Measurements from ENCODE around the gene TIMP4.

Gene TIMP4

DNA sequence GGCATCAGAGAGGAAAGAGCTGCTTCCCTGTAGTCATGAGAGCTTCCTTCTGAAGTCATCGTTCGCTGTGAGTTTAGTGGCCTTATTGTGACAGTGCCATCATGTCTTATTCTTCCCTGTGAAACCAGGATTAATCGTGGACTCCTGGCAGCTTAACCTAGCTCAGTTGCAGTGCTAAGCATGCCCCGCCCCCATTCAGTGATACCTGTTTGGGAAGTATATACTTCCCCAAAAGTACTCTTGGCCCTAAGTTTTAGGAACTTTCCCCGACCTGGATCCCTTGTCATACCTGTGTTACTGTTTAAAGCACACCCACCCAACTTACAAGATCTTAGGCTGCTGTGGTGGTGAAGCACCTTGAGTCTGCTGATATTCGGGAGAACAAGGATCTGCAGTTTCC, 32.1 kb upstream of the TIMP4 start:
- no peaks in the 10 kb centered on the region; the same call in 1 of the 2 replicates for H3K4me1 ChIP-seq
- no peaks in the 10 kb centered on the region for H3K9me3 ChIP-seq
- no peak overlapping the region for H3K4me3 ChIP-seq
- in situ Hi-C loops (cut with MboI; ENCODE audit: low sequenced_read_pairs) = no loop called here
- no peaks in the 10 kb centered on the region for H3K27me3 ChIP-seq (ENCODE audit: low read depth)
- no peaks in the 10 kb centered on the region for H3K36me3 ChIP-seq (replicated peaks)
- no peak for DNase-seq (ENCODE audit: low spot score in 2 of 2)

DNA sequence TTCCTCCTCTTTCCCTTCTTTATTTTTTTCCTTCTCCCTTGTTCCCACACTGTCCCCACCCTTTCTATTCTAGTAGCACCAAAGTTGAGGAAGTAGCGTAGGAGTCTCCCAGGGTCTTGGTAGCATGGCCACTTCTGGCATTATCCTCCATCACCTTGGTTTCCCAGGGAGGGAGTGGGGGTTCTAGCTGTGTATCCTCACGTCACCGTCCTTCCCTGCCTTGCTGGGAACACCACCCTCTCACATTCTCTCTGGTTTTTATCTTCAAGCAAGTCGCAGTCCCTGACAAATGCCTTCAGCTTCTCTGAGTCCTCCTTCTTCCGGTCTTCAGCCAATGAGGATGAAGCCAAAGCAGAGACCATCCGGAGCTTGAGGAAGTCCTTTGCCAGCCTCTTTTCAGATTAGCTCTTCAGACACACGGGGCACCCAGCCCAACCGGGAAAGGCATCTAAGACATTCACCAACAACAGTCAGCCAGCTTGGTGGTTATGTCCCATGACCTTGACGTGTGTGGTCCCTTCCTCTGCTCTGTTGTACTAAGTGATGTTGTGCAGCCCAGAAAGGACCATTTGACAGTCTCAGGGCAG, 31.6 kb upstream of the TIMP4 start:
- Histone ChIP-seq H3K36me3 (replicated peaks) (no peaks in the 10 kb centered on the region), H3K27me3 (ENCODE audit: low read depth) (no peaks in the 10 kb centered on the region), H3K9me3 (no peaks in the 10 kb centered on the region), H3K4me3 (no peak overlapping the region), H3K4me1 (no peaks in the 10 kb centered on the region; the same call in 1 of the 2 replicates)
- in situ Hi-C loops (cut with MboI; ENCODE audit: low sequenced_read_pairs) = no loop called here
- no peak for DNase-seq (ENCODE audit: low spot score in 2 of 2)

DNA sequence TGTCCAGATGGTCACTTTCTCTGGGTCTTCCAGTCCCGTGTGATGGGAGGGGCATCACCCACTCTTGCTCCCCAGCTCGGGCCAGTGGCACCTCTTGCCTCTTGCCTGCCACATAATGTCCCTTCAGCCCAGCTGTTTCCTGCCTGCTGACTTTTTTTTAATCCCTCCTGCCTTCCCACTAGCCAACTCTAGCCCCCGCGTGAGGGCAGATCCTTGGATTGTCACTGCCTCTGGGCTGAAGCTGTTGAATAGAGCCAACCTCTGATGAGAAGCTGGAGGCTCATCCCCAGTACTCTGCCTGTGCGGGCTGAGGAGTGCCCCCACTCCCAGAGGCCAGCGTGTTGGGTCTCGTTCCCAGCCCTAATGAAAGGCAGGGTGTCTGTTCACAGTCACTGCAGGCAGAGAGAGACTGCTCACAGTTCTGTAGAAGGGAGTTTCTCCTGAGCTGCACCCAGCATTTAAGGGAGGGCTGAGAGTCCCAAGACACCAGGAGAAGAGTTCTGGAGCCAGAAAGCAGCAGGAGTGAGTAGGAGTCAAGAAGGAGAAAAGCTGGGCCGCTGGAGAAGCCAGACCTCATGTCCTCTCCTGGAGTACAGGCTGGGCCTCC, 30.1 kb upstream of the TIMP4 start:
- H3K36me3 ChIP-seq (replicated peaks) = no peaks in the 10 kb centered on the region
- no peak overlapping the region for H3K4me3 ChIP-seq
- no peaks in the 10 kb centered on the region for H3K4me1 ChIP-seq
- in situ Hi-C loops (cut with MboI; ENCODE audit: low sequenced_read_pairs) = no loop called here
- no peaks in the 10 kb centered on the region for H3K27me3 ChIP-seq (ENCODE audit: low read depth)
- no peaks in the 10 kb centered on the region for H3K9me3 ChIP-seq
- no peak for DNase-seq (ENCODE audit: low spot score in 2 of 2)

DNA sequence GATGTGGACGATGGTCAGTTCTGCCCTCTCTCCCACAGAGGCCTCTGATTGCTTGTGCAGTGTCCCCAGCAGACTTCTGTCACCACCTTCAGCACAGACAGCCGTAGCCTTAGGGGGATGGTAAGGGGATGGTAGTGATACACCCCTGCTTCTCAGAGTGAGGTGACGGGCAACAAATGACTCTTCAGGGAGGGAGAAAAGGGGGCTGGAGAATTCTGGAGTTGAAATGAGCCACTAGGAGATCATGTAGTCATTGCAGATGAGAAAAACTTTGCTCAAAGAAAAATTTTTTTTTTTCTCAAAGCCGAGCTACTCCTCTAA, 29.6 kb upstream of the TIMP4 start:
- H3K9me3 ChIP-seq = no peaks in the 10 kb centered on the region
- no peaks in the 10 kb centered on the region for H3K36me3 ChIP-seq (replicated peaks)
- H3K4me1 ChIP-seq = no peaks in the 10 kb centered on the region
- no peak for DNase-seq (ENCODE audit: low spot score in 2 of 2)
- no peak overlapping the region for H3K4me3 ChIP-seq
- H3K27me3 ChIP-seq (ENCODE audit: low read depth) = no peaks in the 10 kb centered on the region
- in situ Hi-C loops (cut with MboI; ENCODE audit: low sequenced_read_pairs) = no loop called here

- no peak for DNase-seq (ENCODE audit: low spot score in 2 of 2)
- no peaks in the 10 kb centered on the region for H3K9me3 ChIP-seq
- no peak overlapping the region for H3K4me3 ChIP-seq
- no peaks in the 10 kb centered on the region for H3K27me3 ChIP-seq (ENCODE audit: low read depth)
- in situ Hi-C loops (cut with MboI; ENCODE audit: low sequenced_read_pairs) = no loop called here
- H3K4me1 ChIP-seq = no peaks in the 10 kb centered on the region
- H3K36me3 ChIP-seq (replicated peaks) = no peaks in the 10 kb centered on the region
These were observed 29.0 kb upstream of the TIMP4 start for GRCh38 chr3:12187448-12188327.

DNA sequence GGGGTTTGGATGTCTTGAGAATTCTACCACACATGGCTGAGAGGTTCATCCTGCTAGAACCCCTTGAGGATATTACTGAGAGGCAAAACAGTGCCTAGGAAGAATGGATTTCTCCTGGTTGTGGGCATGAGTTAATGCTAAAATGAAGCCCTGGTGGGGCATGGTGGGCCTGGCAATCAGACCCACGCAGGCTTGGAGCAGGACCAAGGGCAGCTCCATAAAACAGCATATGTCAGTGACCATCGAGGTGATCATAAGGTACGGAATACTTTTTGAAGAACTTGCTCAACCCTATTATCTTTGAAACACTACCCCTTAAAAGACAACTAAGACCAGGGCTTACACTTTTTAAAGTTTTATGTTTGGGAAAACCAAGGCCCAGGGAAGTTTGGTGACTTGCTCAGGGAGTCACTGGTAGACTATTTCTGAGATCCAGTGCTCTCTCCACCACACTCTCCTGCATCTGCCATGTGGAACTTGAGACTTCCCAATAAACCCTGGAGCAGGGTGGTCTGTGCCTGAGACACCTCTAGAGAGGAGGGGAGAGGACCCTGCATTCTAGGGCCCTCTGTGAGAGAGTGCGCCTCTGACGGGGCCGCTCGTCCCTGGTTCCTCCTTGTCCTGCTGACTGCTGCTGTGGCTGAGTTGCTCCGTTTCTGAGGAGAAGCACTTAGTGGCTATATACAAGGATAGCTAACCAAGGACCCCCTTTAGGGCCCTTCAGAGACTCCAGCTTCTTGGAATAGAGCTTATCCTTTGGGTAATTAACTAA, 28.0 kb upstream of the TIMP4 start:
- H3K9me3 ChIP-seq = no peaks in the 10 kb centered on the region
- no peak for DNase-seq (ENCODE audit: low spot score in 2 of 2)
- in situ Hi-C loops (cut with MboI; ENCODE audit: low sequenced_read_pairs) = no loop called here
- no peak overlapping the region for H3K4me3 ChIP-seq
- no peaks in the 10 kb centered on the region for H3K36me3 ChIP-seq (replicated peaks)
- H3K27me3 ChIP-seq (ENCODE audit: low read depth) = no peaks in the 10 kb centered on the region
- no peaks in the 10 kb centered on the region for H3K4me1 ChIP-seq

GRCh38 chr3:12186046-12186445, 27.3 kb upstream of the TIMP4 start:
- H3K9me3 ChIP-seq = no peaks in the 10 kb centered on the region
- H3K4me1 ChIP-seq = no peaks in the 10 kb centered on the region
- H3K4me3 ChIP-seq = no peak overlapping the region
- in situ Hi-C loops (cut with MboI; ENCODE audit: low sequenced_read_pairs) = no loop called here
- no peak for DNase-seq (ENCODE audit: low spot score in 2 of 2)
- no peaks in the 10 kb centered on the region for H3K27me3 ChIP-seq (ENCODE audit: low read depth)
- H3K36me3 ChIP-seq (replicated peaks) = no peaks in the 10 kb centered on the region

DNA sequence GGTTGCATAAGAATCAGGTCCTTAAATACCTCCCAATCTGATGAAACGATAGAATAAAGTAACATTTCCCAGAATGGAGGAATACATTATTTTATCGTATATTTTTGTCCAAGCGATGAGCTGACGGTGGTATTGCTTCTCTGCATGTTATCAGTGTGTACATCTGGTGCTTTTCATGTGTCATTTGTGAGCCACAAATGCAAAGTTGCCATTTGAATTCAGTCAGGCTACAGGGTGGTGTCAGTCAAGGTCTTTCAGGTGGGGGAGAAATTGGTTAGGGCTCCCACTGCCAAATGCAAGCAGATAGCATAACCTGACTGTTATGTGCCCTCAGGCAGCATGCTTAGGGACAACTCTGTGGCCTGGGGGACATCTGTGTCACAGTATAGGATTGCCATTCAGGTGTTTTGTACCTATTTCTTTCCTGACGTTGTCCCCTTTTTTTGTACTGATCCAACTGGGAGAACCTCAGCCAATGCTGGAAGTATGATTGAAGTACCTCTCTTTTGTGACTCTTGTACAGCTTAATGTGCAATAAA, 26.5 kb upstream of the TIMP4 start:
- in situ Hi-C loops (cut with MboI; ENCODE audit: low sequenced_read_pairs) = no loop called here

GRCh38 chr3:12184541-12184940, 25.8 kb upstream of the TIMP4 start:
- Histone ChIP-seq H3K4me3 (no peak overlapping the region), H3K36me3 (replicated peaks) (no peaks in the 10 kb centered on the region), H3K9me3 (no peaks in the 10 kb centered on the region), H3K4me1 (no peaks in the 10 kb centered on the region), H3K27me3 (ENCODE audit: low read depth) (no peaks in the 10 kb centered on the region)
- DNase-seq (ENCODE audit: low spot score in 2 of 2) = no peak
- in situ Hi-C loops (cut with MboI; ENCODE audit: low sequenced_read_pairs) = no loop called here

More for the DNA sequence above, 26.5 kb upstream of the TIMP4 start:
- Histone ChIP-seq H3K4me3 (no peak overlapping the region), H3K36me3 (replicated peaks) (no peaks in the 10 kb centered on the region), H3K4me1 (no peaks in the 10 kb centered on the region), H3K9me3 (no peaks in the 10 kb centered on the region), H3K27me3 (ENCODE audit: low read depth) (no peaks in the 10 kb centered on the region)
- DNase-seq (ENCODE audit: low spot score in 2 of 2) = no peak

- Histone ChIP-seq H3K4me3 (no peak overlapping the region), H3K27me3 (ENCODE audit: low read depth) (no peaks in the 10 kb centered on the region), H3K4me1 (no peaks in the 10 kb centered on the region), H3K36me3 (replicated peaks) (no peaks in the 10 kb centered on the region), H3K9me3 (no peaks in the 10 kb centered on the region)
- in situ Hi-C loops (cut with MboI; ENCODE audit: low sequenced_read_pairs) = no loop called here
- no peak for DNase-seq (ENCODE audit: low spot score in 2 of 2)
These were observed 24.2 kb upstream of the TIMP4 start for GRCh38 chr3:12182687-12183441.

DNA sequence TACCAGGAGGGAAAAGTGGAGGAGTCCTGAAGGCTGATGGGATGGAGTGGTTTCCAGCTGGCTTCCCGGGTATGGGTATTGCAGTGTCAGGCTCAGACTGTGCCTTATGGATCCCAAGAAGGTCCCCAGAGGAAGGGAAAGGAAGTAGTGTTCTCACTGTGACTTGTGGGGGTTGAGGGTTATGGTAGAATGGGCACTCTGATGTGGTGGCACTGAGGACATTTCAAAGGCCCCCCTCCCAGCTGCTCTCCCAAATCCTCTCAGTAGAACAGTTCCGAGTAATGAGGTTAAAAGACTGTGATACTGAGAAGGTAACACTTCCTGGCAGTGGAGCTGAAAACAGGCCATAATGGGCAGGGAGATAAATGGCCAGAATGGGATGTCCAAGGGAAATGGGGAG, 23.1 kb upstream of the TIMP4 start:
- Histone ChIP-seq H3K27me3 (ENCODE audit: low read depth) (no peaks in the 10 kb centered on the region), H3K36me3 (replicated peaks) (no peaks in the 10 kb centered on the region), H3K4me1 (no peaks in the 10 kb centered on the region), H3K4me3 (no peak overlapping the region), H3K9me3 (no peaks in the 10 kb centered on the region)
- no peak for DNase-seq (ENCODE audit: low spot score in 2 of 2)
- in situ Hi-C loops (cut with MboI; ENCODE audit: low sequenced_read_pairs) = no loop called here

GRCh38 chr3:12181301-12181700, 22.6 kb upstream of the TIMP4 start:
- no peak for DNase-seq (ENCODE audit: low spot score in 2 of 2)
- no peaks in the 10 kb centered on the region for H3K9me3 ChIP-seq
- in situ Hi-C loops (cut with MboI; ENCODE audit: low sequenced_read_pairs) = no loop called here
- H3K4me3 ChIP-seq = no peak overlapping the region
- no peaks in the 10 kb centered on the region for H3K27me3 ChIP-seq (ENCODE audit: low read depth)
- H3K36me3 ChIP-seq (replicated peaks) = no peaks in the 10 kb centered on the region
- H3K4me1 ChIP-seq = no peaks in the 10 kb centered on the region

- in situ Hi-C loops (cut with MboI; ENCODE audit: low sequenced_read_pairs) = no loop called here
- H3K27me3 ChIP-seq (ENCODE audit: low read depth) = no peaks in the 10 kb centered on the region
- H3K4me1 ChIP-seq = no peaks in the 10 kb centered on the region
- H3K36me3 ChIP-seq (replicated peaks) = no peaks in the 10 kb centered on the region
- DNase-seq (ENCODE audit: low spot score in 2 of 2) = no peak
- H3K9me3 ChIP-seq = no peaks in the 10 kb centered on the region
- H3K4me3 ChIP-seq = no peak overlapping the region
These were observed 21.9 kb upstream of the TIMP4 start for GRCh38 chr3:12180631-12181030.
